ENCODE data around the gene AKNAD1.

Gene AKNAD1

GRCh38 chr1:108863984-108864383 is 7.1 kb upstream of the AKNAD1 start:
- no peak for DNase-seq

GRCh38 chr1:108862698-108863477 is 6.0 kb upstream of the AKNAD1 start:
- DNase-seq: no peak

GRCh38 chr1:108862017-108862610 is 5.2 kb upstream of the AKNAD1 start:
- DNase-seq: no peak

GRCh38 chr1:108861566-108861965 is 4.7 kb upstream of the AKNAD1 start:
- no peak for DNase-seq

- DNase-seq: no peak
Observed at GRCh38 chr1:108860190-108860907, 3.5 kb upstream of the AKNAD1 start.

- DNase-seq: no peak
Observed at GRCh38 chr1:108858230-108858950, 1.5 kb upstream of the AKNAD1 start.

- no peak for DNase-seq
Observed at GRCh38 chr1:108854221-108855019, 2.5 kb downstream of the AKNAD1 start.

- DNase-seq: no peak
Observed at GRCh38 chr1:108852221-108852975, 4.5 kb downstream of the AKNAD1 start.

- no peak for DNase-seq
Observed at GRCh38 chr1:108851567-108851966, 5.3 kb downstream of the AKNAD1 start.

- DNase-seq: no peak
Observed at GRCh38 chr1:108850929-108851328, 6.0 kb downstream of the AKNAD1 start.

GRCh38 chr1:108848806-108849205 is 8.1 kb downstream of the AKNAD1 start:
- DNase-seq: no peak

- no peak for DNase-seq
Observed at GRCh38 chr1:108847494-108847893, 9.4 kb downstream of the AKNAD1 start.

- no peak for DNase-seq
Observed at GRCh38 chr1:108845991-108846390, 10.9 kb downstream of the AKNAD1 start.

GRCh38 chr1:108845446-108845845 is 11.4 kb downstream of the AKNAD1 start:
- DNase-seq: no peak

GRCh38 chr1:108843390-108844137 is 13.3 kb downstream of the AKNAD1 start:
- no peak for DNase-seq

- DNase-seq: no peak
Observed at GRCh38 chr1:108842525-108843181, 14.2 kb downstream of the AKNAD1 start.

GRCh38 chr1:108841703-108842102 is 15.2 kb downstream of the AKNAD1 start:
- DNase-seq: no peak

- no peak for DNase-seq
Observed at GRCh38 chr1:108832929-108833328, 24.0 kb downstream of the AKNAD1 start.

GRCh38 chr1:108831225-108831624 is 25.7 kb downstream of the AKNAD1 start:
- no peak for DNase-seq
